Activated CD4-positive, alpha-beta T cell treated with anti-CD3 and anti-CD28 coated beads, Interleukin-2, amount 10 ng/mL, durations not matched to agents 24 days and 14 days (primary cell): ENCODE measurements around the gene SLC4A3. TPM values are rescaled to one million over a fixed set of nuclear protein-coding genes. Genes with fewer than 3 reads are reported as not detected.

Source experiments
- DNase-seq: peaks from one replicate; pipeline ENCODE4 v3.0.0; 2022
- H3K27ac Mint-ChIP-seq: one replicate; pipeline ENCODE4 v1.8.0; 2022; ENCODE audit warnings: mild to moderate bottlenecking, mixed read lengths
- H3K27me3 Mint-ChIP-seq: one replicate; pipeline ENCODE4 v1.8.0; 2022; ENCODE audit warnings: mixed read lengths
- H3K36me3 Mint-ChIP-seq: one replicate; pipeline ENCODE4 v1.8.0; 2022; ENCODE audit warnings: low read depth, mild to moderate bottlenecking, mixed read lengths
- H3K4me1 Mint-ChIP-seq: one replicate; pipeline ENCODE4 v1.8.0; 2021; ENCODE audit warnings: mixed read lengths
- H3K4me3 Mint-ChIP-seq: one replicate; pipeline ENCODE4 v1.8.0; 2022; ENCODE audit warnings: mild to moderate bottlenecking, moderate library complexity, mixed read lengths
- H3K9me3 Mint-ChIP-seq: one replicate; pipeline ENCODE4 v1.8.0; 2021; ENCODE audit warnings: mixed read lengths
- intact Hi-C: fragments of 100-400 bp; cut with micrococcal nuclease; formaldehyde crosslinking; loops from one replicate; pipeline ENCODE4 v1.15.1; 2023
- total RNA-seq: library from RNA; stranded (reverse); gene quantifications from 2 replicates; pipeline ENCODE4 v1.2.3, GENCODE V29; 2022

SLC4A3 gene
- total RNA-seq, 1 donor from 2014 or later = 0.12 TPM

- Mint-ChIP-seq H3K9me3 (no peaks in the 10 kb centered on the region), H3K27ac (no peak overlapping the region), H3K4me1 (no peaks in the 10 kb centered on the region), H3K36me3 (no peaks in the 10 kb centered on the region), H3K4me3 (no peak overlapping the region), H3K27me3 (peaks cover 9% of the 10 kb centered on the region)
- no peak for DNase-seq
- intact Hi-C loops = no loop called here
Measured at GRCh38 chr2:219631904-219632759, 4.7 kb downstream of the SLC4A3 start.

DNA sequence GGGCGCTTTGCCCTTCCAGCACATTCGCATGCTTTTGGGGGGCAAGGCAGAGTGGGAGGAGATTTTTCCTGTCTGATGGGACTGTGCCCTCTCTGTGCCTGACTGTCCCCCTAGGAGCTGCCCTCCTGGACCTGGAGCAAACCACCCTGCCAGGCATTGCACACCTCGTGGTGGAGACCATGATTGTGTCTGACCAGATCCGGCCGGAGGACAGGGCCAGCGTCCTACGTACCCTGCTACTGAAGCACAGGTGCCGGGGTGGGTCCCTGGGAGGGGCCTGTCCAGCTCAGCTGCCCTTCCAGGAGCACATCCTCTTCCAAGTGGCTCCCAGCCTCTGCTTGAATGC, 5.3 kb downstream of the SLC4A3 start:
- Mint-ChIP-seq H3K27ac (no peak overlapping the region), H3K27me3 (peaks cover 9% of the 10 kb centered on the region), H3K4me1 (no peaks in the 10 kb centered on the region), H3K9me3 (no peaks in the 10 kb centered on the region), H3K36me3 (no peaks in the 10 kb centered on the region), H3K4me3 (no peak overlapping the region)
- no peak for DNase-seq
- intact Hi-C loops = no loop called here

DNA sequence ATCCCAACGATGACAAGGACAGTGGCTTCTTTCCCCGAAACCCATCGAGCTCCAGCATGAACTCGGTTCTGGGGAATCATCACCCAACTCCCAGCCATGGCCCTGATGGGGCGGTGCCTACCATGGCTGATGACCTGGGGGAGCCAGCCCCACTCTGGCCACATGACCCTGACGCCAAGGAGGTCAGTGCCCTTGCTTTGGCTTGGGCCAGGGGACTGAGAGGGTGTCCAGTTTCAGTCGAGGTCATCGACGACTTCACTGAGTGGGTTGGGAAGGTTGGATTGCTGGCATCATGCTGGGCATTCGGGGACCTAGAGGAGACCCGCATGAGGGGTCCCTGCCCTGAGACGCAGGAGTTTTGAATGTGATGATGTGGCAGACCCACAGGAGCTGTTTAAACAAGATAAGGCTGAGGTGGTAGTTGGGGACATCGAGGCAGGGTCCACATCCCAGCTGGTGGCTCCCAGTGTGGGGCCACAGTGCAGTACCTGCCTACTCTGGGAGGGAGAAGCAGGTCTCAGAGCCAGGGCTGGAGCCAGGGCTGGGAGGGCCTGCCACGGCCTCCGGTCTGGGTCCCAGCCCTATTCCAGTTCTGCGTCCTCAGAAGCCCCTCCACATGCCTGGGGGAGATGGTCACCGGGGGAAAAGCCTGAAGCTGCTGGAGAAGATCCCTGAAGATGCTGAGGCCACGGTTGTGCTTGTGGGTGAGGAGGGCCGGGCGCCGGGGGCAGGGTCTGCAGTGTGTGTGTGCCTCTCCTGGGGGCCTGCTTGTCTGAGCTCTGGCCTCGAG, 6.0 kb downstream of the SLC4A3 start:
- Mint-ChIP-seq H3K4me3 (no peak overlapping the region), H3K9me3 (no peaks in the 10 kb centered on the region), H3K27ac (no peak overlapping the region), H3K27me3 (peaks cover 7% of the 10 kb centered on the region), H3K36me3 (no peaks in the 10 kb centered on the region), H3K4me1 (no peaks in the 10 kb centered on the region)
- intact Hi-C loops = no loop called here
- DNase-seq = no peak

DNA sequence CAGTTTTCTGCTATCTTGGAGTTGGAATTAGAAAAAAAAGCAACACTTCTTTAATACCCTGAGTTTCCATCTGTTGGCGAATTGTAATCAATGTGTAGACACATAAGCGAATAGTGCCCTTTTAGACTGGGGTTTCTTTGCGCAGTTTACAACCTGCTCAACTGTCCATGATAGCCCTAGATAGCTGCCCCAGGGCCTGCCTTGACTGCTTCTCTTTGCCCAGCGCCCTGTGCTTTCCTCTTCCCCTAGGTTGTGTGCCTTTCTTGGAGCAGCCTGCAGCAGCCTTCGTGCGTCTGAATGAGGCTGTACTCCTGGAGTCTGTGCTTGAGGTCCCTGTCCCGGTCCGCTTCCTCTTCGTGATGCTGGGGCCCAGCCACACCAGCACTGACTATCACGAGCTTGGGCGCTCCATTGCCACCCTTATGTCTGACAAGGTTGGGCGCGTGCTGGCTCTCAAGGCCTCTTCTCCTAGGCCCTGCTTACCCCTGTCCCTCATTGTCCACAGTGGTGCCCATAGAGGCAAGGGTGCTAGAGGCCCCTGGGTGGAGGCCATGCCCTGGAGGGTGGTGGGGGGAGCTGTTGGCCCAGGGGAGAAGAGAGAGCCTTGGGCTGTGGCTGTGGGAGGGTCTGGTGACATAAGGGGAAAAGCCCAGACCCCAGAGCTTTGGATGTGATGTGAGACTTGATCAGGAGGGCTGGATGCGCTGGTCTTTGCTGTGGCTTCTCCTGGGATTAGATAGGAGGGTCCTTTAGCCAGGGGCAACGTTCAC, 6.9 kb downstream of the SLC4A3 start:
- DNase-seq = no peak
- no peaks in the 10 kb centered on the region for H3K27me3 Mint-ChIP-seq
- intact Hi-C loops = no loop called here
- H3K4me3 Mint-ChIP-seq = no peak overlapping the region
- no peaks in the 10 kb centered on the region for H3K36me3 Mint-ChIP-seq
- no peaks in the 10 kb centered on the region for H3K9me3 Mint-ChIP-seq
- H3K4me1 Mint-ChIP-seq = no peaks in the 10 kb centered on the region
- H3K27ac Mint-ChIP-seq = no peak overlapping the region

GRCh38 chr2:219634951-219635751, 7.7 kb downstream of the SLC4A3 start:
- Mint-ChIP-seq H3K9me3 (no peaks in the 10 kb centered on the region), H3K27ac (no peak overlapping the region), H3K27me3 (no peaks in the 10 kb centered on the region), H3K36me3 (no peaks in the 10 kb centered on the region), H3K4me1 (no peaks in the 10 kb centered on the region), H3K4me3 (no peak overlapping the region)
- intact Hi-C loops = no loop called here
- no peak for DNase-seq

- H3K27me3 Mint-ChIP-seq = no peaks in the 10 kb centered on the region
- no peaks in the 10 kb centered on the region for H3K9me3 Mint-ChIP-seq
- H3K27ac Mint-ChIP-seq = no peak overlapping the region
- H3K4me3 Mint-ChIP-seq = no peak overlapping the region
- no peaks in the 10 kb centered on the region for H3K4me1 Mint-ChIP-seq
- intact Hi-C loops = no loop called here
- no peak for DNase-seq
- H3K36me3 Mint-ChIP-seq = no peaks in the 10 kb centered on the region
Measured at GRCh38 chr2:219636144-219636915, 8.9 kb downstream of the SLC4A3 start.

- no peak overlapping the region for H3K4me3 Mint-ChIP-seq
- no peaks in the 10 kb centered on the region for H3K4me1 Mint-ChIP-seq
- no peaks in the 10 kb centered on the region for H3K27me3 Mint-ChIP-seq
- DNase-seq = no peak
- H3K9me3 Mint-ChIP-seq = no peaks in the 10 kb centered on the region
- H3K27ac Mint-ChIP-seq = no peak overlapping the region
- intact Hi-C loops = no loop called here
- H3K36me3 Mint-ChIP-seq = no peaks in the 10 kb centered on the region
Measured at GRCh38 chr2:219636941-219637841, 9.8 kb downstream of the SLC4A3 start.

- no peak overlapping the region for H3K27ac Mint-ChIP-seq
- no peak overlapping the region for H3K4me3 Mint-ChIP-seq
Measured at GRCh38 chr2:219637842-219638185, 10.4 kb downstream of the SLC4A3 start.

GRCh38 chr2:219638217-219638947, 11.0 kb downstream of the SLC4A3 start:
- intact Hi-C loops = no loop called here
- Mint-ChIP-seq H3K27ac (no peak overlapping the region), H3K27me3 (no peaks in the 10 kb centered on the region), H3K36me3 (no peaks in the 10 kb centered on the region), H3K4me1 (no peaks in the 10 kb centered on the region), H3K9me3 (no peaks in the 10 kb centered on the region), H3K4me3 (no peak overlapping the region)
- DNase-seq = no peak

More at GRCh38 chr2:219637842-219638185, 10.4 kb downstream of the SLC4A3 start:
- no peak for DNase-seq
- Mint-ChIP-seq H3K27me3 (no peaks in the 10 kb centered on the region), H3K36me3 (no peaks in the 10 kb centered on the region), H3K4me1 (no peaks in the 10 kb centered on the region), H3K9me3 (no peaks in the 10 kb centered on the region)
- intact Hi-C loops = no loop called here

GRCh38 chr2:219638948-219639755, 11.7 kb downstream of the SLC4A3 start:
- H3K36me3 Mint-ChIP-seq = no peaks in the 10 kb centered on the region
- DNase-seq = no peak
- no peaks in the 10 kb centered on the region for H3K27me3 Mint-ChIP-seq
- no peak overlapping the region for H3K4me3 Mint-ChIP-seq
- no peak overlapping the region for H3K27ac Mint-ChIP-seq
- no peaks in the 10 kb centered on the region for H3K4me1 Mint-ChIP-seq
- intact Hi-C loops = no loop called here
- no peaks in the 10 kb centered on the region for H3K9me3 Mint-ChIP-seq

GRCh38 chr2:219641390-219642068, 14.1 kb downstream of the SLC4A3 start:
- no peaks in the 10 kb centered on the region for H3K36me3 Mint-ChIP-seq
- H3K27ac Mint-ChIP-seq = no peak overlapping the region
- DNase-seq = no peak
- no peaks in the 10 kb centered on the region for H3K9me3 Mint-ChIP-seq
- no peaks in the 10 kb centered on the region for H3K27me3 Mint-ChIP-seq
- no peak overlapping the region for H3K4me3 Mint-ChIP-seq
- intact Hi-C loops = loop anchor here (1.0 to 5.0 kb wide), 2 partner anchors 44 to 100 kb away; partner anchors contain the start of gene STK11IP
- H3K4me1 Mint-ChIP-seq = no peaks in the 10 kb centered on the region
